Smooth muscle cell (in vitro differentiated cells): ENCODE measurements around the gene DDX31. TPM values are rescaled to one million over a fixed set of nuclear protein-coding genes. Genes with fewer than 3 reads are reported as not detected.

ENCODE experiments used
- DNase-seq: peaks from one replicate; lab custom pipeline; 2025; ENCODE audit not compliant: unreplicated experiment; lab: John Stamatoyannopoulos, UW
- H2AFZ ChIP-seq: fragments of 200-600 bp; sonication (generic); 2 replicates; pipeline ENCODE4 v1.6.0; 2016; ENCODE audit warnings: antibody characterized with exemption, low read depth, mild to moderate bottlenecking
- H3F3A ChIP-seq: fragments of 200-600 bp; sonication (generic); 2 replicates; pipeline ENCODE4 v1.6.0; 2017; ENCODE audit warnings: antibody characterized with exemption, low read depth
- H3K27ac ChIP-seq: fragments of 200-600 bp; sonication (generic); 2 replicates; pipeline ENCODE4 v1.5.1; 2016; ENCODE audit warnings: low read depth, mild to moderate bottlenecking
- H3K27me3 ChIP-seq: fragments of 200-600 bp; sonication (generic); 2 replicates; pipeline ENCODE4 v1.6.1; 2016; ENCODE audit warnings: low read depth, mild to moderate bottlenecking
- H3K36me3 ChIP-seq: fragments of 200-600 bp; sonication (generic); 2 replicates; pipeline ENCODE4 v1.5.1; 2016; ENCODE audit warnings: low read depth
- H3K4me1 ChIP-seq: fragments of 200-600 bp; sonication (generic); 2 replicates; pipeline ENCODE4 v1.5.1; 2016; ENCODE audit warnings: low read depth
- H3K4me2 ChIP-seq: fragments of 200-600 bp; sonication (generic); 2 replicates; pipeline ENCODE4 v1.6.0; 2016; ENCODE audit warnings: mild to moderate bottlenecking
- H3K4me3 ChIP-seq: fragments of 200-600 bp; sonication (generic); 2 replicates; pipeline ENCODE4 v1.5.1; 2016; ENCODE audit warnings: mild to moderate bottlenecking
- H3K79me2 ChIP-seq: fragments of 200-600 bp; sonication (generic); 2 replicates; pipeline ENCODE4 v1.6.0; 2016; ENCODE audit warnings: low read depth, mild to moderate bottlenecking
- H3K9ac ChIP-seq: fragments of 200-600 bp; sonication (generic); 2 replicates; pipeline ENCODE4 v1.6.0; 2016; ENCODE audit warnings: low read depth
- H3K9me3 ChIP-seq: fragments of 200-600 bp; sonication (generic); replicated peaks from 2 replicates; pipeline ENCODE4 v1.5.1; 2016; ENCODE audit warnings: low read depth
- H4K20me1 ChIP-seq: fragments of 200-600 bp; sonication (generic); 2 replicates; pipeline ENCODE4 v1.6.0; 2016; ENCODE audit warnings: low read depth
- WGBS: methylation state at CpG from one replicate; pipeline ENCODE4 v1.1.7; 2016; ENCODE audit warnings: low lambda C conversion rate; 5-methylcytosine and 5-hydroxymethylcytosine counted together
- polyA plus RNA-seq: library from polyadenylated mRNA; unstranded; fragments of >200 nt; fragmentation: Nextera tagmentation; extraction: Ambion mirVana; gene quantifications from 2 replicates; pipeline ENCODE4 v1.2.1, GENCODE V29; 2016
- total RNA-seq: library from RNA; depleted of rRNA; stranded (reverse); fragments of >200 nt; gene quantifications from 2 replicates; pipeline ENCODE4 v1.2.3, GENCODE V29; 2014
- TF ChIP-seq, protein P1 (sequence below): fragments of 200-600 bp; sonication (generic); IDR thresholded peaks from 2 replicates; pipeline ENCODE4 v1.5.1; 2017; ENCODE audit warnings: borderline replicate concordance, mild to moderate bottlenecking, antibody characterized with exemption; ENCODE audit not compliant: insufficient read depth, poor library complexity, severe bottlenecking

The DDX31 gene
- total and polyA plus RNA-seq, 2 experiments from 2014 or later, result 5.9 to 11.9 TPM

DNA sequence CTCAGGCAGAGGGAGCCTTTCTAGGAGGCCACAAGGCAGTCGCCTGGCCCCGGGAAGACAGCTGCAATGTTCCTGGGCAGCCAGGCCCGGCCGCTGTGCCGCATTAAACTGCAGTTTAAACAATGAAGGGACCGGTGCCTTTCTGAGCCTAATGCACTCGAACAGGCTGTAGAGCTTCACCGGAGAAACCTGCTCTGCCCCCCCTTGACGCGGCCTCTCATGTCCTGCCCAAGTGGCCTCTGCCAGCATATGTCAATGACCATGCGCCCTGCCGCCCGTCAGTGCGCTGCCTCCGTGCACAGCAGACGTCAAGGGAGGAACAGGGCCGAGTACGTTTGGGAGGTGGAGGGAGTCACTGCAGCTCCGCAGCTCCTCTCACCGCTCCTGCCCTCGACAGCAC lies 125.8 kb downstream of the DDX31 start:
- DNase-seq, result no peak
- no peak overlapping the region for H2AFZ ChIP-seq
- WGBS, result 92% methylated on average over 18 of the region's 21 CpGs

DNA sequence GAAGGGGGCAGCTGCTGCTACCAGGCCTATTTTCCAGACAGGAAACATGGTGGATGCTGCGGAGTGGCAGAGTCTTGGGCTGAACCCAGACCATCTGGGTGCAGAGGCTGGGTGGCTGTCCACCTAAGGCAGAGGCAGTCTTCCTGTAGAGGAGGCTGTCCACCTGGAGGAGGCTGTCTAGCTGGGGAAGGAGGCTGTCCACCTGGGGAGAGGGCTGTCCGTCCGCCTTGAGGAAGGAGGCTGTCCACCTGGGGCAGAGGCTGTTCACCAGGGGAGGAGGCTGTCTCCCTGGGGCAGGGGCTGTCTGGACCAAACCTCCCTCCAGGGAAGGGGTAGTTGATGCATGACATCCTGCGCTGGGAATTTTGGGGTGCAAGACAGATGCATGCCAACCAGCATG lies 126.5 kb downstream of the DDX31 start:
- H3K4me2 ChIP-seq, result no peak overlapping the region
- no peak overlapping the region for H3K4me3 ChIP-seq
- H3K27ac ChIP-seq, result no peak overlapping the region
- no peaks in the 10 kb centered on the region for H3K36me3 ChIP-seq
- DNase-seq, result no peak
- no peaks in the 10 kb centered on the region for H3K79me2 ChIP-seq
- H3K9me3 ChIP-seq, result no peaks in the 10 kb centered on the region
- H3K9ac ChIP-seq, result no peak overlapping the region
- no peaks in the 10 kb centered on the region for H3F3A ChIP-seq
- no peaks in the 10 kb centered on the region for H3K27me3 ChIP-seq
- peaks cover 16% of the 10 kb centered on the region for H3K4me1 ChIP-seq
- H2AFZ ChIP-seq, result no peak overlapping the region
- WGBS, result 93% methylated on average over 4 of the region's 4 CpGs
- H4K20me1 ChIP-seq, result no peaks in the 10 kb centered on the region
- TF ChIP-seq, protein P1, sequence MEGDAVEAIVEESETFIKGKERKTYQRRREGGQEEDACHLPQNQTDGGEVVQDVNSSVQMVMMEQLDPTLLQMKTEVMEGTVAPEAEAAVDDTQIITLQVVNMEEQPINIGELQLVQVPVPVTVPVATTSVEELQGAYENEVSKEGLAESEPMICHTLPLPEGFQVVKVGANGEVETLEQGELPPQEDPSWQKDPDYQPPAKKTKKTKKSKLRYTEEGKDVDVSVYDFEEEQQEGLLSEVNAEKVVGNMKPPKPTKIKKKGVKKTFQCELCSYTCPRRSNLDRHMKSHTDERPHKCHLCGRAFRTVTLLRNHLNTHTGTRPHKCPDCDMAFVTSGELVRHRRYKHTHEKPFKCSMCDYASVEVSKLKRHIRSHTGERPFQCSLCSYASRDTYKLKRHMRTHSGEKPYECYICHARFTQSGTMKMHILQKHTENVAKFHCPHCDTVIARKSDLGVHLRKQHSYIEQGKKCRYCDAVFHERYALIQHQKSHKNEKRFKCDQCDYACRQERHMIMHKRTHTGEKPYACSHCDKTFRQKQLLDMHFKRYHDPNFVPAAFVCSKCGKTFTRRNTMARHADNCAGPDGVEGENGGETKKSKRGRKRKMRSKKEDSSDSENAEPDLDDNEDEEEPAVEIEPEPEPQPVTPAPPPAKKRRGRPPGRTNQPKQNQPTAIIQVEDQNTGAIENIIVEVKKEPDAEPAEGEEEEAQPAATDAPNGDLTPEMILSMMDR, result no peak

More for the DNA sequence above, 125.8 kb downstream of the DDX31 start:
- no peak overlapping the region for H3K4me2 ChIP-seq
- H3F3A ChIP-seq, result no peaks in the 10 kb centered on the region
- no peaks in the 10 kb centered on the region for H3K36me3 ChIP-seq
- H3K4me1 ChIP-seq, result peaks cover 19% of the 10 kb centered on the region
- TF ChIP-seq, protein P1, result no peak
- H3K9me3 ChIP-seq, result no peaks in the 10 kb centered on the region
- no peaks in the 10 kb centered on the region for H4K20me1 ChIP-seq
- no peaks in the 10 kb centered on the region for H3K79me2 ChIP-seq
- no peak overlapping the region for H3K4me3 ChIP-seq
- no peaks in the 10 kb centered on the region for H3K27me3 ChIP-seq
- H3K27ac ChIP-seq, result no peak overlapping the region
- H3K9ac ChIP-seq, result no peak overlapping the region

Other genes starting within 250 kb of the DDX31 start
- gene BARHL1, start 87.4 kb downstream of the DDX31 start, total RNA-seq, result not detected in 2 replicates
- 0.24 TPM in 1 of 2 replicates, not detected in the other for gene BARHL1, start 87.4 kb downstream of the DDX31 start, polyA plus RNA-seq
- 16.7 and 19.7 TPM in 2 replicates for gene GTF3C4, start 481 bp upstream of the DDX31 start, total RNA-seq
- 5.6 and 8.3 TPM in 2 replicates for gene GTF3C4, start 481 bp upstream of the DDX31 start, polyA plus RNA-seq
- 0.18 and 0.67 TPM in 2 replicates for gene AK8, start 208.3 kb upstream of the DDX31 start, total RNA-seq
- 1.2 and 1.4 TPM in 2 replicates for gene AK8, start 208.3 kb upstream of the DDX31 start, polyA plus RNA-seq
- 0.99 and 2.4 TPM in 2 replicates for gene SPACA9, start 208.9 kb upstream of the DDX31 start, total RNA-seq
- 6.8 and 8.9 TPM in 2 replicates for gene SPACA9, start 208.9 kb upstream of the DDX31 start, polyA plus RNA-seq